AG09319 (cell line): ENCODE data around the gene NPB.

Experiments
- DNase-seq: peaks from one replicate; pipeline ENCODE4 v3.0.0-alpha.2; 2010; ENCODE audit warnings: low read depth; ENCODE audit errors: extremely low read depth
- CTCF ChIP-seq: IDR thresholded peaks from 2 replicates; pipeline ENCODE4 v1.5.1; 2011; ENCODE audit warnings: low read depth, mild to moderate bottlenecking, inconsistent platforms, low read length, moderate library complexity

The NPB gene

GRCh38 chr17:81860756-81861568 is 41.1 kb upstream of the NPB start:
- no peak for TF ChIP-seq CTCF
- peak; percentile 100 for DNase-seq

- DNase-seq: no peak
- no peak for TF ChIP-seq CTCF
Observed at GRCh38 chr17:81863123-81863675, 38.8 kb upstream of the NPB start.

- DNase-seq: no peak
- TF ChIP-seq CTCF: no peak
Observed at GRCh38 chr17:81863833-81864768, 37.9 kb upstream of the NPB start.

- no peak for TF ChIP-seq CTCF
- DNase-seq: no peak
Observed at GRCh38 chr17:81865358-81865732, 36.7 kb upstream of the NPB start.

GRCh38 chr17:81865733-81866439 is 36.2 kb upstream of the NPB start:
- DNase-seq: no peak

More at GRCh38 chr17:81865733-81866439, 36.2 kb upstream of the NPB start:
- no peak for TF ChIP-seq CTCF
